Ovary (tissue), 3 donors: ENCODE measurements around the gene STK39.

Source experiments
- POLR2A ChIP-seq: fragments of 450-650 bp; IDR thresholded peaks from one replicate; pipeline ENCODE4 v1.6.1; 2017; ENCODE audit warnings: antibody characterized with exemption, mild to moderate bottlenecking, moderate library complexity
- TF ChIP-seq, protein P1 (sequence below), 3 donors: fragments of 450-650 bp in 2 of 3; fragments of 200-600 bp in 1 of 3; IDR thresholded peaks; one replicate each; pipeline versions ENCODE4 v1.5.1 to v1.8.0; 2016 to 2022; ENCODE audit warnings: antibody characterized with exemption in 3 of 3, mild to moderate bottlenecking in 1 of 3
- donor health status: DM: no; HTN: no; CAD: no.

DNA sequence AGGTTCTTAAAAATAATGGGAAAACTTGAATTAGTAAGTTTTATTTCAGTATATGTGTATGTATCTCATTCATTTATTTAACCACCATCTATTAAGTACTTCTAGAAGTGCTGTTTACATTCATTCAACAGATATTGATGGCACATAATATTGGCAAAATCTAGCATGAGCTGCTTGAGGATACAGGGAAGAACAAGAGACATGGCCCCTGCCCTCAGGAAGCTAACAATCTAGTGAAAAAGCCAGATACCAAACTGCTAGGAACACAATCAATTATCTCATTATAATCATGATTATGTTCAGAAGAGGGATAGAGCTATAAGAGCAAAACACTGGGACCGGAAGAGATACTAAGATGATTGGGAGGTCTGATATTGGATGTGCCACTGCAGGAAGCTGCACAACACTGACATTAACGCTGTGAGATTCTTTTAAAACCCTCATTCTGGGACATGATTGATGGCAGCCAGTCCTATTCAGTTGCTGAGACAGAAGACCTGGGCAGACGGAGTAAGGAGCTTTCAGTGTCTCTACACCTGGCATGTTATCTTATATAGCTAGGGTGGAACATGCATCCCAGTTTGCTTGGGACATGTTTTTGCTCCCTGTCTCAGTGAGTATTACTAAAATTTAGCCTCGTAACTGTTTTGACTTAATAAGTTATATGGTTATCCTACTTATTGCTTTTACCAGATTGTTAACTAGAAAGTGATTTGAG lies 314.1 kb downstream of the STK39 start:
- no peak for TF ChIP-seq POLR2A
- TF ChIP-seq, protein P1, sequence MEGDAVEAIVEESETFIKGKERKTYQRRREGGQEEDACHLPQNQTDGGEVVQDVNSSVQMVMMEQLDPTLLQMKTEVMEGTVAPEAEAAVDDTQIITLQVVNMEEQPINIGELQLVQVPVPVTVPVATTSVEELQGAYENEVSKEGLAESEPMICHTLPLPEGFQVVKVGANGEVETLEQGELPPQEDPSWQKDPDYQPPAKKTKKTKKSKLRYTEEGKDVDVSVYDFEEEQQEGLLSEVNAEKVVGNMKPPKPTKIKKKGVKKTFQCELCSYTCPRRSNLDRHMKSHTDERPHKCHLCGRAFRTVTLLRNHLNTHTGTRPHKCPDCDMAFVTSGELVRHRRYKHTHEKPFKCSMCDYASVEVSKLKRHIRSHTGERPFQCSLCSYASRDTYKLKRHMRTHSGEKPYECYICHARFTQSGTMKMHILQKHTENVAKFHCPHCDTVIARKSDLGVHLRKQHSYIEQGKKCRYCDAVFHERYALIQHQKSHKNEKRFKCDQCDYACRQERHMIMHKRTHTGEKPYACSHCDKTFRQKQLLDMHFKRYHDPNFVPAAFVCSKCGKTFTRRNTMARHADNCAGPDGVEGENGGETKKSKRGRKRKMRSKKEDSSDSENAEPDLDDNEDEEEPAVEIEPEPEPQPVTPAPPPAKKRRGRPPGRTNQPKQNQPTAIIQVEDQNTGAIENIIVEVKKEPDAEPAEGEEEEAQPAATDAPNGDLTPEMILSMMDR (IDR thresholded peaks at IDR 0.05) = no peak
